Spleen (tissue), 11 donors: ENCODE results near the gene MBD3L4. TPM values are rescaled to one million over a fixed set of nuclear protein-coding genes. Genes with fewer than 3 reads are reported as not detected.
A peak's percentile ranks its signal among the peaks of the same experiment; 100 is the strongest.

Source experiments
- DNase-seq: peaks from one replicate; pipeline ENCODE4 v3.0.0-alpha.2; 2020
- H3K27ac ChIP-seq, 8 donors: fragments of 200-600 bp; sonication (generic) in 7 of 8; 1 replicate in 4 of 8; 2 replicates in 4 of 8; pipeline versions ENCODE4 v1.5.0 to v1.8.0; 2016 to 2021; ENCODE audit warnings: inconsistent platforms in 4 of 8, mild to moderate bottlenecking in 4 of 8, moderate library complexity in 1 of 8
- H3K27me3 ChIP-seq, 7 donors: fragments of 200-600 bp; sonication (generic) in 6 of 7; replicated peaks in 1 of 7; 1 replicate in 4 of 7; 2 replicates in 3 of 7; pipeline versions ENCODE4 v1.5.0 to v1.8.0; 2016 to 2021; ENCODE audit warnings: inconsistent platforms in 3 of 7, mild to moderate bottlenecking in 1 of 7
- H3K36me3 ChIP-seq, 6 donors: fragments of 200-600 bp; sonication (generic) in 5 of 6; 1 replicate in 4 of 6; 2 replicates in 2 of 6; pipeline versions ENCODE4 v1.5.0 to v1.8.0; 2016 to 2021; ENCODE audit warnings: inconsistent platforms in 2 of 6
- H3K4me1 ChIP-seq, 6 donors: fragments of 200-600 bp; sonication (generic) in 5 of 6; 1 replicate in 3 of 6; 2 replicates in 3 of 6; pipeline versions ENCODE4 v1.5.0 to v1.8.0; 2016 to 2021; ENCODE audit warnings: inconsistent platforms in 3 of 6
- H3K4me3 ChIP-seq, 8 donors: fragments of 200-600 bp; sonication (generic) in 7 of 8; 1 replicate in 4 of 8; 2 replicates in 4 of 8; pipeline versions ENCODE4 v1.5.0 to v1.8.0; 2016 to 2021; ENCODE audit warnings: inconsistent platforms in 4 of 8, mild to moderate bottlenecking in 4 of 8, moderate library complexity in 2 of 8
- H3K9me3 ChIP-seq, 8 donors: fragments of 200-600 bp; sonication (generic) in 7 of 8; 1 replicate in 4 of 8; 2 replicates in 4 of 8; pipeline versions ENCODE4 v1.5.0 to v1.8.0; 2016 to 2021; ENCODE audit warnings: inconsistent platforms in 4 of 8
- POLR2A ChIP-seq, 3 donors: fragments of 450-650 bp; IDR thresholded peaks; one replicate each; pipeline ENCODE4 v1.5.1; 2017; ENCODE audit warnings: antibody characterized with exemption in 3 of 3, mild to moderate bottlenecking in 1 of 3
- POLR2AphosphoS5 ChIP-seq, 3 donors: sonication (generic); formaldehyde crosslinking; IDR thresholded peaks; one replicate each; pipeline ENCODE4 v1.5.1; 2017; ENCODE audit warnings: antibody characterized with exemption in 3 of 3
- whole genome bisulfite sequencing, 5 donors: extraction: QIAGEN DNeasy Blood & Tissue Kit in 3 of 5; methylation state at CpG; one replicate each; pipeline versions ENCODE4 v1.1.5 to v1.1.7; 2013 to 2018; 5-methylcytosine and 5-hydroxymethylcytosine counted together
- intact Hi-C: fragments of 100-400 bp; cut with DNase I; formaldehyde crosslinking; loops from one replicate; pipeline ENCODE4 v1.15.0; 2023; ENCODE audit warnings: low total_unique reads
- polyA plus RNA-seq, 3 donors: library from polyadenylated mRNA; stranded (reverse); fragments of 200-250 nt; gene quantifications; one replicate each; pipeline ENCODE4 v1.2.1, GENCODE V29; 2013
- total RNA-seq, 7 donors: library from RNA; depleted of rRNA in 3 of 7; stranded (reverse); fragments of >200 nt in 3 of 7; fragmentation: NEBNext Ultra II Directional in 4 of 7; extraction: Animal tissue kit (Norgen Biotek cat#: 25700) in 4 of 7; gene quantifications; one replicate each; pipeline versions ENCODE4 v1.1.0 to v1.2.1, GENCODE V29; 2016 to 2021
- TF ChIP-seq, protein P1 (sequence below), 11 experiments: fragments of 200-600 bp in 7 of 11; fragments of 450-650 bp in 4 of 11; sonication (generic) in 4 of 11; IDR thresholded peaks in 8 of 11; conservative IDR thresholded peaks in 3 of 11; 1 replicate in 7 of 11; 2 replicates in 4 of 11; pipeline versions ENCODE4 v1.4.0 to v1.8.0; 2016 to 2021; ENCODE audit warnings: antibody characterized with exemption in 11 of 11, inconsistent platforms in 4 of 11, mild to moderate bottlenecking in 1 of 11
- donor health status: healthy with polysubstance abuse.
- donor health status: DM: no; HTN: no; CAD: no; lungs with moderate emphysema.
- donor health status: DM: no; HTN: no; CAD: no.
- donor health status: Bipolar disorder and iron deficiency.
- donor health status: healthy.
- donor health status: DM: no; HTN: no; CAD: no.
- donor health status: DM: yes; HTN: yes; CAD: no.

Gene MBD3L4
- total and polyA plus RNA-seq, 10 donors = not detected

DNA sequence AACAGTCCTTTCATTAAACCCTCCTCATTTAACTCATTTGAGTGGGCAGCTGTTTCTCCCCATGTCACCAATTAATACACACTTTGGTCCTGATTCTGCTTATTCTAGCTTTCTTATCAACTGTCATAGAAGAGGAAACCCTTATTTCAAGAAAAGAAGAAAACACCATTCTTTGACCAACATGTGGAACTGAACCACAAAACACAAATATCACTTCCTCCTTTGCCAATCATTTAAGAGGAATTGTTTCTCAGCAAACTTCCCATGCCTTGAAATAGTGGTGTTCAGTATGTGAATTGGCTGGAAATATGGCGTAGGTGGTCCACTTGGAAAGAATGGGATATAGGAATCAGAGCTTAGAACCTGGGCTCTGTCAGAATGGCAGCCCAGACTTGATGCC is 39.2 kb downstream of the MBD3L4 start:
- no peak for DNase-seq
- H3K4me1 ChIP-seq = no peaks in the 10 kb centered on the region
- no peaks in the 10 kb centered on the region for H3K9me3 ChIP-seq
- intact Hi-C loops = no loop called here
- H3K27ac ChIP-seq = peak overlapping the region in 4 of 8 donors; percentile 33 to 70 (median 62)
- 67 to 91% (median 78%) methylated on average over 1 of the region's 1 CpG for WGBS, 5 donors
- no peak overlapping the region for H3K4me3 ChIP-seq
- no peaks in the 10 kb centered on the region for H3K36me3 ChIP-seq
- H3K27me3 ChIP-seq = peaks cover 0 to 20% (median 0%) of the 10 kb centered on the region in 7 donors
- no peak for TF ChIP-seq POLR2AphosphoS5 (IDR thresholded peaks at IDR 0.05)
- TF ChIP-seq, protein P1, sequence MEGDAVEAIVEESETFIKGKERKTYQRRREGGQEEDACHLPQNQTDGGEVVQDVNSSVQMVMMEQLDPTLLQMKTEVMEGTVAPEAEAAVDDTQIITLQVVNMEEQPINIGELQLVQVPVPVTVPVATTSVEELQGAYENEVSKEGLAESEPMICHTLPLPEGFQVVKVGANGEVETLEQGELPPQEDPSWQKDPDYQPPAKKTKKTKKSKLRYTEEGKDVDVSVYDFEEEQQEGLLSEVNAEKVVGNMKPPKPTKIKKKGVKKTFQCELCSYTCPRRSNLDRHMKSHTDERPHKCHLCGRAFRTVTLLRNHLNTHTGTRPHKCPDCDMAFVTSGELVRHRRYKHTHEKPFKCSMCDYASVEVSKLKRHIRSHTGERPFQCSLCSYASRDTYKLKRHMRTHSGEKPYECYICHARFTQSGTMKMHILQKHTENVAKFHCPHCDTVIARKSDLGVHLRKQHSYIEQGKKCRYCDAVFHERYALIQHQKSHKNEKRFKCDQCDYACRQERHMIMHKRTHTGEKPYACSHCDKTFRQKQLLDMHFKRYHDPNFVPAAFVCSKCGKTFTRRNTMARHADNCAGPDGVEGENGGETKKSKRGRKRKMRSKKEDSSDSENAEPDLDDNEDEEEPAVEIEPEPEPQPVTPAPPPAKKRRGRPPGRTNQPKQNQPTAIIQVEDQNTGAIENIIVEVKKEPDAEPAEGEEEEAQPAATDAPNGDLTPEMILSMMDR (IDR thresholded peaks at IDR 0.05 in 8 of 11, conservative IDR thresholded peaks at IDR 0.05 in 3 of 11) = no peak
- TF ChIP-seq POLR2A (IDR thresholded peaks at IDR 0.05) = no peak

DNA sequence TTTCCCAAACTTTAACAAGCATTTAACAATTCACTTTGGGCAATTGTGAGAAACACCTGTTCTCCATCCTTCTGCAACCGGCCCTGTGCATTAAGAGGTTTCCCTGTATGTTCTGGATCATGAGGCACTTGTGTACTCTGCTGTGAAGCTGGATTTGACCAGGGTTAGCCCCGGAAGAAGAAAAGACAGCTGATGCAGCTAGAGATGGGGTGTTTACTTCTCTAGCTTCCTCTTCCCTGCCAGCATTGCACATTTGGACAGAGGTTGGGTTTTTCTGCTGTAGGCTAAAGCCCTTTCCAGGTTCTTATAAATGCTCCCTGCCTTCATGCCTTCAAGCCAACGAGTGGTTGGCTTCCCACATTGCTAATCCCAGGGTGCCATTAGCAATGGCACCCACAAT is 39.6 kb downstream of the MBD3L4 start:
- WGBS, 5 donors = 58 to 69% (median 64%) methylated on average over 3 of the region's 3 CpGs
- peaks cover 0 to 20% (median 0%) of the 10 kb centered on the region in 7 donors for H3K27me3 ChIP-seq
- no peaks in the 10 kb centered on the region for H3K4me1 ChIP-seq

GRCh38 chr19:6999933-7000332 is 40.0 kb downstream of the MBD3L4 start:
- H3K4me1 ChIP-seq = no peaks in the 10 kb centered on the region
- whole genome bisulfite sequencing, 5 donors = 73 to 82% (median 79%) methylated on average over 7 of the region's 7 CpGs
- no peaks in the 10 kb centered on the region for H3K9me3 ChIP-seq
- intact Hi-C loops = no loop called here
- no peak for DNase-seq
- peak overlapping the region in 4 of 8 donors; percentile 43 to 70 (median 62) for H3K27ac ChIP-seq
- no peaks in the 10 kb centered on the region for H3K36me3 ChIP-seq
- peaks cover 0 to 20% (median 0%) of the 10 kb centered on the region in 7 donors for H3K27me3 ChIP-seq
- no peak overlapping the region for H3K4me3 ChIP-seq
- TF ChIP-seq, protein P1 (IDR thresholded peaks at IDR 0.05 in 8 of 11, conservative IDR thresholded peaks at IDR 0.05 in 3 of 11) = no peak
- no peak for TF ChIP-seq POLR2AphosphoS5 (IDR thresholded peaks at IDR 0.05)
- no peak for TF ChIP-seq POLR2A (IDR thresholded peaks at IDR 0.05)

More for the DNA sequence above, 39.6 kb downstream of the MBD3L4 start:
- no peaks in the 10 kb centered on the region for H3K9me3 ChIP-seq
- DNase-seq = no peak
- intact Hi-C loops = no loop called here
- no peak overlapping the region for H3K4me3 ChIP-seq
- no peaks in the 10 kb centered on the region for H3K36me3 ChIP-seq
- no peak for TF ChIP-seq POLR2AphosphoS5 (IDR thresholded peaks at IDR 0.05)
- no peak for TF ChIP-seq POLR2A (IDR thresholded peaks at IDR 0.05)
- TF ChIP-seq, protein P1 (IDR thresholded peaks at IDR 0.05 in 8 of 11, conservative IDR thresholded peaks at IDR 0.05 in 3 of 11) = no peak
- H3K27ac ChIP-seq = peak overlapping the region in 4 of 8 donors; percentile 43 to 70 (median 62)

GRCh38 chr19:6997679-6998445 is 42.1 kb downstream of the MBD3L4 start:
- intact Hi-C loops = no loop called here
- H3K36me3 ChIP-seq = no peaks in the 10 kb centered on the region
- peak overlapping the region in 2 of 8 donors; percentile 17 to 50 for H3K4me3 ChIP-seq
- TF ChIP-seq POLR2AphosphoS5 (IDR thresholded peaks at IDR 0.05) (peak in 1 of 3 donors; percentile 61), POLR2A (IDR thresholded peaks at IDR 0.05) (no peak)
- no peaks in the 10 kb centered on the region for H3K9me3 ChIP-seq
- peaks cover 0 to 20% (median 0%) of the 10 kb centered on the region in 7 donors for H3K27me3 ChIP-seq
- no peaks in the 10 kb centered on the region for H3K4me1 ChIP-seq
- 55 to 73% (median 68%) methylated on average over 15 of the region's 15 CpGs for WGBS, 5 donors
- peak overlapping the region in 4 of 8 donors; percentile 25 to 59 (median 32) for H3K27ac ChIP-seq
- no peak for DNase-seq
